Liver (tissue), 3 donors: ENCODE measurements around the gene GYG2.

ENCODE experiments used
- CTCF ChIP-seq: fragments of 150-350 bp; IDR thresholded peaks from 2 replicates; pipeline ENCODE4 v1.5.1; 2017; ENCODE audit warnings: improper control_type of control experiment, low read depth, low read length; ENCODE audit not compliant: missing input control
- MAX ChIP-seq: IDR thresholded peaks from 2 replicates; pipeline ENCODE4 v1.6.1; 2016; ENCODE audit warnings: antibody characterized with exemption
- RAD21 ChIP-seq, 2 donors: IDR thresholded peaks; 2 replicates each; pipeline ENCODE4 v1.6.1; 2016; ENCODE audit warnings: antibody characterized with exemption in 2 of 2, mild to moderate bottlenecking in 2 of 2
- REST ChIP-seq: IDR thresholded peaks from 2 replicates; pipeline ENCODE4 v1.6.1; 2016; ENCODE audit warnings: antibody characterized with exemption, mild to moderate bottlenecking
- TAF1 ChIP-seq: conservative IDR thresholded peaks from 2 replicates; pipeline ENCODE4 v1.6.1; 2016; ENCODE audit warnings: antibody characterized with exemption, mild to moderate bottlenecking
- donor health status: healthy.
- donor health status: healthy.

GRCh38 chrX:2888309-2888708 lies 59.6 kb downstream of the GYG2 start:
- TF ChIP-seq REST (no peak), CTCF (no peak), MAX (no peak), TAF1 (no peak), RAD21 (IDR thresholded peaks at IDR 0.05) (no peak)
